Bronchial epithelial cell (primary cell): ENCODE results near the gene GJB5. TPM values are rescaled to one million over a fixed set of nuclear protein-coding genes. Genes with fewer than 3 reads are reported as not detected.

Experiments
- DNase-seq: peaks from one replicate; pipeline ENCODE4 v3.0.0-alpha.2; 2010; ENCODE audit warnings: low read depth
- FAIRE-seq: peaks from 2 replicates; lab custom pipeline; 2011; peaks lifted over from hg19 to GRCh38; lab: Jason Lieb, UNC
- H3K27me3 ChIP-seq: 2 replicates; pipeline ENCODE4 v1.5.1; 2011; ENCODE audit warnings: low read length; ENCODE audit not compliant: control insufficient read depth, insufficient read depth
- H3K36me3 ChIP-seq: 2 replicates; pipeline ENCODE4 v1.5.1; 2011; ENCODE audit warnings: low read length; ENCODE audit not compliant: control insufficient read depth, insufficient read depth
- H3K4me3 ChIP-seq: 2 replicates; pipeline ENCODE4 v1.5.1; 2011; ENCODE audit warnings: mild to moderate bottlenecking, low read depth, low read length, control low read depth
- CTCF ChIP-seq: IDR thresholded peaks from 2 replicates; pipeline ENCODE4 v1.5.1; 2011; ENCODE audit warnings: mild to moderate bottlenecking, moderate library complexity, low read length, control low read depth, inconsistent platforms; ENCODE audit not compliant: insufficient read depth, severe bottlenecking
- total RNA-seq: library from RNA; depleted of rRNA; stranded (reverse); fragments of >200 nt; gene quantifications from 2 replicates; pipeline ENCODE4 v1.2.1, GENCODE V29; 2014

Gene GJB5
- total RNA-seq, 1 donor from 2014 or later, result 95.8 TPM

DNA sequence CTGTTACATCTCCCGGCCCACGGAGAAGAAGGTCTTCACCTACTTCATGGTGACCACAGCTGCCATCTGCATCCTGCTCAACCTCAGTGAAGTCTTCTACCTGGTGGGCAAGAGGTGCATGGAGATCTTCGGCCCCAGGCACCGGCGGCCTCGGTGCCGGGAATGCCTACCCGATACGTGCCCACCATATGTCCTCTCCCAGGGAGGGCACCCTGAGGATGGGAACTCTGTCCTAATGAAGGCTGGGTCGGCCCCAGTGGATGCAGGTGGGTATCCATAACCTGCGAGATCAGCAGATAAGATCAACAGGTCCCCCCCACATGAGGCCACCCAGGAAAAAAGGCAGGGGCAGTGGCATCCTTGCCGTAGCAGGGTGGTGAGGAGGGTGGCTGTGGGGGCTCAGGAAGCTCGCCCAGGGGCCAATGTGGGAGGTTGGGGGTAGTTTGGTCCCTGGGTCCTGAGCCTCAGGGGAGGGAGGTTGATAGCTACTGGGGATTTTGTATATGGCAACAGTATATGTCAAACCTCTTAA, 7.0 kb downstream of the GJB5 start:
- peaks cover 6% of the 10 kb centered on the region for H3K36me3 ChIP-seq
- DNase-seq, result no peak
- no peaks in the 10 kb centered on the region for H3K27me3 ChIP-seq
- TF ChIP-seq CTCF, result no peak
- FAIRE-seq, result no peak
- no peak overlapping the region for H3K4me3 ChIP-seq

DNA sequence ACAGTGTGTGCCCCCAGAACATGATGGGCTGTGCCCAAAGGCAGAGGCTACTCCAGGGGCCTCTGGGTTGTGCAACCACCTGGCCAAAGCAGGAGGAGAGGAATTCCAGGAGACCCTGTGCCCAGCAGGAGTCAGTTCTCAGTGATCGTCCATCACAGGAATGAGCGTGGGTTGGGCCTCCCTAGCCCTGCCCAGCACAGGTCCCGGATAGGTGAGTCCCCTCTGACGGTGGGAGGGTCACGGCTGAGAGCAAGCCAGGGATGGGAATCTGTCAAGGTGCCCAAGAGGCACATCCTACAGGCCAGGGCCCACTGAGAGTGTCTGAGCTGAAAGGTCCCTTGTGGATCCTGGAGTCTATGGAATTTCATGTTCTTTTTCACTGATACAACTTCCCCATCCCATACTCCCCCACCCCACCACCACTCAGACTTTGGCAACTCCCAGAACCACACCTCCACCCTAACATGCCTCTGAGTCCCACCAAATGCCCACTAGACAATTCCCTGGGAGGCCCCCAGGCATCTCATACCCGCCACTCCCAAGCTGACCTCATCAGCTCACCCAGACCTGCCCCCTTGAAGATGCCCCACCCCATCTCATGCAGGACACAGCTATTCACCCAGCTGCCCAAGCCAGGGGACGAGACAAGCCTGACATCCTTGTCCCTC, 7.8 kb downstream of the GJB5 start:
- no peak overlapping the region for H3K4me3 ChIP-seq
- no peaks in the 10 kb centered on the region for H3K27me3 ChIP-seq
- peak; percentile 7 for FAIRE-seq
- no peak for TF ChIP-seq CTCF
- DNase-seq, result peak; percentile 71
- H3K36me3 ChIP-seq, result peaks cover 6% of the 10 kb centered on the region

DNA sequence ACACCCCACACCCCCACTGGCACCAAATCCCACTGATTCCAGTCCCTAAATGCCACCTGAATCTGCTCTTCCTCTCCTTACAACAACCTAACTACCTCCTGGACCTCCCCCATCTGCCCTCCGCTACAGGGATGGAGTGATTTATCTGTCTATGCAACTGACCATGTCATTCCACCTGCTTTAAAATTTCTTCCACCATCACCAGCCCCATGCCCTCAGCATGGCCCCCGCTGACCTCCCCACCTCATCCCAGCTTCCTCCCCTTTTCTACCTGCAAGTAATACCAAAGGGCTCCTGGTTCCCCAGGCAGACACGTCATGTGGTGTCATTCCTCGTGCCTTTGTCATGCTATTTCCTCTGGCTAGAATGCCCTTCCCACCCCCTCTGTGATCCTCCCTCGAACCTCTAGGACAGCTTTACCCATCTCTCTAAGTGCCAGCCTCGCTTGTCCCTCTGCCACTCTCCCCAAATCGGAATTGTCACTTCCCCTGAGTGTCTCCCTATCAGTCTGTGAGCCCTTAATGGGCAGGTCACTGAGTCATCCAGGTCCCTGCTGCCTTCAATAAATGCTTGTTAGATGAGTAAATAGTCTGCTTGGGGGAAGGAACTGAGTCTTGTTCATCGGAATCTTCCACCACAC, 8.4 kb downstream of the GJB5 start:
- FAIRE-seq (peak; percentile 98), DNase-seq (peak; percentile 95)
- no peak for TF ChIP-seq CTCF
- no peak overlapping the region for H3K4me3 ChIP-seq
- H3K36me3 ChIP-seq, result peaks cover 3% of the 10 kb centered on the region
- H3K27me3 ChIP-seq, result no peaks in the 10 kb centered on the region

GRCh38 chr1:34768856-34769255, 14.0 kb downstream of the GJB5 start:
- DNase-seq (no peak), FAIRE-seq (no peak)
- no peaks in the 10 kb centered on the region for H3K27me3 ChIP-seq
- H3K4me3 ChIP-seq, result no peak overlapping the region
- no peaks in the 10 kb centered on the region for H3K36me3 ChIP-seq
- no peak for TF ChIP-seq CTCF

DNA sequence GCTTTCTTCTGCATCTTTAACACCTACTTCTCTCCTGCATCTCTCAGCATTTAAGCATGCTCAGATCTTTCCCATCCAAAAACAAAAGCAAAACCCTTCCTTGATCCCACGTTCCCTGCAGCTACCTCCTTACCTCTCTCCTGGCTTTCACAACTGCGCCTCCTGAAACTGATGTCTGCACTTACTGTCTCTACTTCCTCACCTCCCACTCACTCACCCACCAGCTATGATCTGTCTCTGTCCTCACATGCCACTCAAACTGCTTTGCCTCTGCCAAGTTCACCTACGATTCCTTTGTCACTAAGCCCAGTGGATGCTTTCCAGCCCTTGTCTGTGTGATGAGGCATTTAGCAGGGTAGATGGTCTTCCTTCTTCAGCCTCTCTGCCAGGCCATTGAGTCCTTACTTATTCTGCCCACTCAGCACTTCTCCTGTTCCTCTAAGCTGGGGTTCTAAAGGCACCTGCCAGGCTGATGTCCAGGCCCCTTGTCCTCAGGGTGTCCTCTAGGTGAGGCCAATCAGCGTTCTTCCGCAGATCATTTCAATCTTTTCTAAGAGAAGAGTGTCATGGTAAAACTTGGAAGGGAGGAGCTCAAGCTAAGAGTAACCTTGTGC, 16.2 kb downstream of the GJB5 start:
- H3K27me3 ChIP-seq, result no peaks in the 10 kb centered on the region
- DNase-seq (peak; percentile 28), FAIRE-seq (peak; percentile 60)
- no peak for TF ChIP-seq CTCF
- no peaks in the 10 kb centered on the region for H3K36me3 ChIP-seq
- no peak overlapping the region for H3K4me3 ChIP-seq
